Breast epithelium (tissue), 3 donors: ENCODE measurements around the gene PSTPIP2.

Source experiments
- POLR2AphosphoS5 ChIP-seq, 3 donors: sonication (generic); formaldehyde crosslinking; IDR thresholded peaks; one replicate each; pipeline ENCODE4 v1.6.1; 2017; ENCODE audit warnings: antibody characterized with exemption in 3 of 3
- TF ChIP-seq, protein P1 (sequence below), 3 donors: fragments of 450-650 bp; IDR thresholded peaks; one replicate each; pipeline ENCODE4 v1.5.1; 2016 to 2017; ENCODE audit warnings: antibody characterized with exemption in 3 of 3, mild to moderate bottlenecking in 3 of 3, moderate library complexity in 3 of 3

DNA sequence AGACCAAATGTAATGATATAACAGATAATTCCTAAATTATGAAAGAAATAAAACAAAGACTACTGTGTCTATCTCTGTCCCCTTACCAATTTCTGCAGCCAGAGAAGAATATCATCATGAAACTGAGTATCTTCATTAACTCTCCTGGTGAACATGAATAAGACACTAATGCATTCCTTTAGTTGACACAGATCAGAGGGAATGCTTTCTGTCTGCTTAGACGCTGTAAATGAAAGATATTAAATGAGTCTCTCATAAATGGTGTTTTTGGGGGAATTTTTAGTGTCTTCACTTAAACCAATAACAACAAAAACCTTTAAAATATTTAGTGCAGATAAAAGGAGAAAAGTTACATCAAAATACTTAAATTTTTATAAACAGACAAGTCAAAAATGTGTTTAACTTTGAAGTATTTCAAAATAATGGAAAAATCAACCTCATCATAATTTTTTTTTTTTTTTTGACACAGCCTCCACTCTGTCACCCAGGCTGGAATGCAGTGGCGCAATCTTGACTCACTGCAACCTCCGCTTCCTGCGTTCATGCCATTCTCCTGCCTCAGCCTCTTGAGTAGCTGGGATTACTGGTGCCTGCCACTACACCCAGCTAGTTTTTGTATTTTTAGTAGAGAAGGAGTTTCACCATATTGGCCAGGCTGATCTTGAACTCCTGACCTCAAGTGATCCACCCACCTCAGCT is 120.9 kb downstream of the PSTPIP2 start:
- TF ChIP-seq, protein P1, sequence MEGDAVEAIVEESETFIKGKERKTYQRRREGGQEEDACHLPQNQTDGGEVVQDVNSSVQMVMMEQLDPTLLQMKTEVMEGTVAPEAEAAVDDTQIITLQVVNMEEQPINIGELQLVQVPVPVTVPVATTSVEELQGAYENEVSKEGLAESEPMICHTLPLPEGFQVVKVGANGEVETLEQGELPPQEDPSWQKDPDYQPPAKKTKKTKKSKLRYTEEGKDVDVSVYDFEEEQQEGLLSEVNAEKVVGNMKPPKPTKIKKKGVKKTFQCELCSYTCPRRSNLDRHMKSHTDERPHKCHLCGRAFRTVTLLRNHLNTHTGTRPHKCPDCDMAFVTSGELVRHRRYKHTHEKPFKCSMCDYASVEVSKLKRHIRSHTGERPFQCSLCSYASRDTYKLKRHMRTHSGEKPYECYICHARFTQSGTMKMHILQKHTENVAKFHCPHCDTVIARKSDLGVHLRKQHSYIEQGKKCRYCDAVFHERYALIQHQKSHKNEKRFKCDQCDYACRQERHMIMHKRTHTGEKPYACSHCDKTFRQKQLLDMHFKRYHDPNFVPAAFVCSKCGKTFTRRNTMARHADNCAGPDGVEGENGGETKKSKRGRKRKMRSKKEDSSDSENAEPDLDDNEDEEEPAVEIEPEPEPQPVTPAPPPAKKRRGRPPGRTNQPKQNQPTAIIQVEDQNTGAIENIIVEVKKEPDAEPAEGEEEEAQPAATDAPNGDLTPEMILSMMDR (IDR thresholded peaks at IDR 0.05) = no peak
- TF ChIP-seq POLR2AphosphoS5 (IDR thresholded peaks at IDR 0.05) = no peak
